Posterior vena cava (tissue), 2 donors: ENCODE measurements around the gene GMCL2. TPM values are rescaled to one million over a fixed set of nuclear protein-coding genes. Genes with fewer than 3 reads are reported as not detected.

ENCODE experiments used
- DNase-seq: peaks from one replicate; pipeline ENCODE4 v3.0.0-alpha.2; 2020; ENCODE audit warnings: low spot score
- intact Hi-C, 2 donors: fragments of 100-400 bp; cut with DNase I; formaldehyde crosslinking; loops; one replicate each; pipeline versions ENCODE4 v1.14.1 to v1.14.2; 2022 to 2023
- total RNA-seq, 2 donors: library from RNA; stranded (reverse); fragmentation: NEBNext Ultra II Directional; extraction: Animal tissue kit (Norgen Biotek cat#: 25700); gene quantifications; one replicate each; pipeline ENCODE4 v1.2.1, GENCODE V29; 2021
- donor health status: DM: yes; HTN: yes; CAD: no.
- donor health status: DM: yes; HTN: yes; CAD: no.

The GMCL2 gene
- total RNA-seq, 2 donors from 2014 or later: not detected

DNA sequence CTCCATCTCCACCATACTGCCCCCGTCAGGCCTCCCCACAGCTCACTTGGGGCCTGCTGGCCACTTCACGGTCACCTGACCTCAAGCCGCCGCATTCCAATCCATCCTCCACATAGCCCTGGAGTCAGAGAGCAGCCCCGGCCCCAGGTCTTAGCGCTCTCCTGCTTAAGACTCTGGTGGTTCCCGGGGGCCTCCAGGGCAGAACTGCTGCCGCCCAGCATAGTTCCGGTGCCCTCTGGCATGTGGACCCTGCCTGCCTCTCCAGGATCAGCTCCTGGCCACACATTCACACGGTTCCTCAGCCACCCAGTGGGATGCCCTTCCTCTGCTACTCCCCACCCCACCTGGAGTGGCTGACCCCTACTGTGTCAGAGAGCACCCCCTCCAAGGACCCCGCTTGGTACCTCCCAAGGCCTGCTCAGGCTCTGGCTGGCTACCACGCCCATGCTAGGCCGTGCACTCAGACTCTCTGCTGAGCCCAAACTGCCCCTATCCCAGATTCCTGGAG is 36.7 kb upstream of the GMCL2 start:
- DNase-seq: no peak
- intact Hi-C loops: no loop called here

DNA sequence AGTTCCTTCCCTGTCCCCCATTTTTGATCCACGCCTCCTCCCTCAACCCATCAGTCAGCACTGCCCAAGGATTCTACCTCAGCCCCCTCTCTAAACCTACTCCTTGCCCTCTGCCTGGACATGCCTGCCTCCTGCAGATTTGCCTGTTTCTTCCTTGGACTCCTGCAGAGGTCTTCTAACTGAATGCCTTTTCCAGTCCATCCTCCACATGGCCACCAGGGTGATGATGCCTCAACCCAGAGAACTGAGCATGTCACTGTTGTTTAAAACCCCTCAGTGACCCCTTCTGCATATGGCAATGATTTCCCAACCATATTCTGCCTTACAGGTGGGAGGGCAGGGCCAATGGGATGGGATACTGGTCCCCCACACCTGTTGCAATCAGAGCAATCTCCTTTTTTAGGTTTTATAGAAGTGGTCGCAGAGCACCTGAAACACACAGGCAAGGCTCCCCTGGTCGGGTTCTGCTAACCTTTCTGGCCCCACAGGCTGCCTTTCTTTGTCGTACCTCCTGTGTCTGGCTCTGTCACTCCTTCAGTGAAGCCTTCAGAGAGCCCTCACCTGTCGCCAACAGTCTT is 36.1 kb upstream of the GMCL2 start:
- intact Hi-C loops: no loop called here

DNA sequence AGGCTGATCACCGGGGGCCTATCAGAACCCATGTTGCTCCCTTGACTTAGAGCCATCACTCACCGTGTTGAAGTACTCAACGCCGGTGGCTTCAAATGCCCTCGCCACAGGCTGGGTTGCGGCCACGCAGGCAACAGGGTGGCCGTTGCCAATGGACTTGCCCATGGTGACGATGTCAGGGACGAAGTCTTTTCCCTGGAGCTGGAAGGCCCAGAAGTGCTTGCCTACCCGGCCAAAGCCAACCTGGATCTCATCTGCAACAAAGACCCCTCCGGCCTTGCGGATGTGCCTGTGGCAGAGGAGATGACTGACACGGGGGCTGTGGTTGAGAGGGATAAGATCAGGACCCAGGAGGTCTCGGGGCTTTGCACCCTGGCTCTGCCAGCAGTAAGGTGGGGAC is 35.1 kb upstream of the GMCL2 start:
- intact Hi-C loops: no loop called here
- no peak for DNase-seq

More for the DNA sequence above, 36.1 kb upstream of the GMCL2 start:
- DNase-seq: no peak

DNA sequence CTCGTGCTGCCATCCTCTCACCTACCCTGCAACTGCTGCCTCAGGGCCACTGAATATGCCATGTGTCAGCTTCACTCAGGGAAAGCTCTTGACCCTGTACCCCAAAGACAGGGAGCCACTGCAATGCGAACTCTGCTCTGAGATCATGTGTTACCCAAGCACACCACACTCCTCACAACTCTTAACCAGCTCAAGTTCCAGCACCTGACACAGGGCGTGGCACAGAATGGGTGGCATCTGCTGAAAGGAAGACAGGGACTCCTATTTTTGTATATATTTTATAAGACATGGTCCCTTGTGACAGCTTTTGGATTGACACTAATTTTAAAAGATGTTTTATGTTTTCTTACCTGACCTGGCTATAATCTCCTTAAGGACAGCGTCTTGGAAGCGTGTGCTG is 34.7 kb upstream of the GMCL2 start:
- intact Hi-C loops: no loop called here
- DNase-seq: no peak

DNA sequence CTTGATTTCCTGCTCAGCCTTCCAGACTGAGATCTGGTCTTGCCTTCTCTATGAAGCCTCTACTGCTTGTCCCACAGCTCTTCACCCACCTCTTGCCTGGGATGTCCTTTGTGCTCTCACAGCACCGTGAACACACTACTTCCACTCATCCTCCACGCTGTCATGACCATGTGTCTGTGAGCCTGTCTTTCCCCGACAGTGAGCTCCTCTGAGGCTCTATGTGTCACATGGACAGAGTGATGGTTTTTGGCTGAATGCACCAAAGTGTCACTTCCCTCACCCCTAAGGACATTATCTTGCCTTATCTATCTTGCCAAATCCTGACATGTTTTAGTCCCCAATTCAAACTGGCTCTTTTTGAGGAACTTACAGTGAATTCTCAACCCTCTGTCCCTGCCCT is 34.1 kb upstream of the GMCL2 start:
- intact Hi-C loops: no loop called here
- no peak for DNase-seq

DNA sequence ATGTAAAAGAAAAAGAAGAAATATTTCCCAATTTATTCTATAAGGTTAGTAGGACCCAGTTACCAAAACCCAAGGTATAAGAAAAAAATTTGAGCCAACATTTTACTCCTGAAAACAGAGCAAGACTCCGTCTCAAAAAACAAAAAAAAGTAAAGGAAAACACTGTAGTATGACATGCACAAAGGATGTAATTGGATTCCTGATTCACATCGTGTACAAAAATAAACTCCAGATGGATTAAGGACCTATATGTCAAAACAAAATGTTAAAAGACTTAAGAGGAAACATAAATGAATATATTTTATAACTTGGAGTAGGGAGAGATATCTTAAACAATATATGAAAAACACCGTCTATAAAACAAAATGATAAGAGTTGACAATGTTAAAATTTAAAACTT is 31.7 kb upstream of the GMCL2 start:
- no peak for DNase-seq
- intact Hi-C loops: no loop called here

DNA sequence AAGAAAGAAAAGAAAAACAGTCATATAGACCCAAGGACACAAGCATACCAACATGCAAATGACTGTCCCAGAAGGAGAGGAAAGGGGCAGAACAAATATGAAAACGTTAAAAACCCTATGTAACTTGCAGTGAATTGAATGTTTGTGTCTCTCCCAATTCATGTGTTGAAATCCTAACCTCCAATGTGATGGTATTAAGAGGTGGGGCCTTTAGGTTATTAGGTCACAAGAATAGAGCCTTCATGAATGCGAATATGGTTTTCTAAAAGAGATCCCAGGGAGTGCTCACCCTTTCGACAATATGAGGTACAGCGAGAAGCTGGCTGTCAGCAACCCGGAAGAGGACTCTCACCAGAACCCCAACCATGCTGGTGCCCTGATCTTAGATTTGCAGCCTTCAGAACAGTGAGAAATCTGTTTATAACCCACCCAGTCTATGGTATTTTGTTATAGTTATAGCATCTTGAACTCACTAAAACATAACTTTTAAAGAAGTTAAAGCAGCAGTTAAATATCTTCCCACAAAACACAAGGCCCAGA is 31.1 kb upstream of the GMCL2 start:
- DNase-seq: no peak
- intact Hi-C loops: no loop called here

DNA sequence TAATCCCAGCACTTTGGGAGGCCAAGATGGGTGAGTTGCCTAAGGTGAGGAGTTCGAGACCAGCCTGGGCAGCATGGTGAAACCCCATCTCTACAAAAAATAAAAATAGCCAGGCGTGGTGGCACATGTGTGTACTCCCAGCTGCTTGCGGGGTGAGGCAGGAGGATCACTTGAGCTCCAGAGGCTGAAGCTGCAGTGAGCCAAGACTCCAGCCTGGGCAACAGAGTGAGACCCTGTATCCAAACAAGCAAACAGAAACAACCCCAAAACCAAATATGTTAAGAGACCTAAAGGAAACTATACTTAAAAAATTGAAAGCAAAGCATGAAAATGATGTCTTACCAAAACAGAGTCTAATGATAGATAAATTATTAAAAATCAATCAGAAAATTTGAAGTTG is 29.6 kb upstream of the GMCL2 start:
- DNase-seq: no peak
- intact Hi-C loops: no loop called here

DNA sequence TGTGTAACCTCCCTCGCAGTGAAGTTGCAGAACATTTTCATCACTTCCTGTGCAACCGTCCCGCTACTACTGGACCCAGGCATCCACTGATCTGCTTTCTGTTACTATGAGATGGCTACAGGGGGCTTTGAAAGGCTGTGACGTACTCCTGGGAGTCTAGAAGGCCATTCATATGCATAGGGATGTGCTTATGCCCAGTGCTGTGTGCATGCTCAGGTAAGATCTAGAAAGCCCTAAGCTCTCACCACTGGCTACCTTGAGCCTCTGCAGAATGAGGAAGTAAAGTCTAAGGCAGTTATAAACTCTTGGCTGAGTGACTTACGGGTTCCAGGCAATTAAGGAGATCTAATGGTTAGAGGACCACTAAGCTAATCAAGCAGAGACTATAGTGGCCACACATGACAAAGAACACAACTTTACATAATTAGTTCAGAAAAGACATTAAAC is 28.9 kb upstream of the GMCL2 start:
- DNase-seq: no peak

DNA sequence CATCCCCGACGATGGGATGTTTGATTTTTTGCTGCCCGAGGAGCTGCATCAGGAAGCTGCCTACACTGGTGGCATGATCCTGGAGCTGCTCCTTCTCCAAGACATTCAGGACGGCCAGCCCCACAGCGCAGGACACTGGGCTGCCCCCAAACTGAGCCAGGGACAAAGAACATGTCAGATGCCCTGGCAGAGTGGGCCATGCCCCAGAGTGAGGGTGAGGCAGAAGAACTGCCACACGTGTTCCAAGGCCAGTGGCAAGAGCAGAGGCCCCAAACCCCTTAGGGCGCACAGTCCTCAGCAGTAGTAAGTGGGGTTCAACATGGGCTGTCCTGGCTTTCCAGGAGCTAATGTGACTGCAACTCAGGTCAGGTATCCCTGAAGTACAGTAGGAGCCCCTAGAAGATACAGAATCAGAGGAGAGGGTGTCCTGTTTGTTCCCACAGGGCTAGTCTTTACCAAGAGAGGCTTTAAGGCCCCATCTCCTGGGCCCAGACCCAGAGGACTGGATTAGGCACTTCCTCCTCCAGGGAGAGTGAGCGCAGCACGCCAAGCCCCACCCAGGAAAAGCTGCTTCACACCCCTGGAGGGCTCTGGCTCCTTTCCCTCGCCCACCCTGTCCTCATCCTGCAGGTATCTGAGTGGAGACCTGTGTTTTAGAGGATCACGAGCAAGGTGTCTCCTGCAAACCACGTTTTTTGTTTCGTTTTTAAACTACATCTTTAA is 28.3 kb upstream of the GMCL2 start:
- intact Hi-C loops: no loop called here
- no peak for DNase-seq

More for the DNA sequence above, 28.9 kb upstream of the GMCL2 start:
- intact Hi-C loops: no loop called here

DNA sequence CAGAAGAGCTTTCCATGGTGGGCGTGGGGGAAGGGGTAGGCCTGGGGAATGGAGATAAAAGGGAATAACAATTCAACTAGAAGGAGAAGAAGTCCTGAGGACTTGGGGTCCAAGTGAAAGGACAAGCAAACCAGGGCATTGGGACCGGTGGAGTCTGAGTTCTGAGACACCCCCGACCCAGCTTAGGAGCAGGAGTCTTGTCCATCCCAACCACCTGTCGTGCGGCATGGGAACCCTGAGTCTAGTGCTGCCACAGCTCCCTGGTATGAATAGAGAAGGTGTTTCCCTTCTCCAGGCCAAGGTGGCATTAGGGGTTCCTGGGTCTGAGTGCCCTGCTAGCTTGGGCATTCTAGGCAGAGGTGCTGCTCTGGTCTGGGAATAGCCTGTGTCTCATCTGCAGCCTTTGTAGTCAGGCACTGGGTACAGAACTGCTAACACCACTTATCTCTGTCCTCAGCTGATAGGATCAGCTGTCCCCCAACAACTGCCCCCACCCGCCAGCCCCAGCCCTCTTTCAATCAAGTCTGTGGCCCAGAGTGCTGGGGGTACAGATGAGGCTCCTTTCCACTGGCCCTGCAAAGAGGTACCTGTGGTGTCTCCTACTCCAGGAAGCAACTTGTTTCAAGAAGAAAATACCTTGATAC is 27.1 kb upstream of the GMCL2 start:
- intact Hi-C loops: no loop called here
- no peak for DNase-seq

DNA sequence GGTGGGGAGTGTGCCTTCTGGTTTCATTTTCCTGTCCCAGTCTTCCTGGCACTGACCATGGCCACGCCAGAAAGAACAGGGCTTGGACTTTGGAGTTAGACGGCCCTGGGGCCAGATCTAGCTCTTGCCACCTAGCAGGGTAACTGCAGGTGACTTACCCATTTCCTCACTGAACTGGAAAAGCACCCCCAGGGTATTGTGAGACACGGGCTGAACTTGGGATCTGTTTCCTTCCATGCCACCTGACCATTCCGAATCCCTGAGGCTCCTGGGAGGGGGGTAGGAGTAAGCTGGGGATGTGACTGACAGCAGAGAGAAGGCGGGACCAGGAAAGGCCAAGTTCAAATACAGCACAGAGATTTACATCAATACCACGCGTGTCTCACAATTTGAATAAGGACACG is 26.6 kb upstream of the GMCL2 start:
- intact Hi-C loops: no loop called here
- DNase-seq: no peak

DNA sequence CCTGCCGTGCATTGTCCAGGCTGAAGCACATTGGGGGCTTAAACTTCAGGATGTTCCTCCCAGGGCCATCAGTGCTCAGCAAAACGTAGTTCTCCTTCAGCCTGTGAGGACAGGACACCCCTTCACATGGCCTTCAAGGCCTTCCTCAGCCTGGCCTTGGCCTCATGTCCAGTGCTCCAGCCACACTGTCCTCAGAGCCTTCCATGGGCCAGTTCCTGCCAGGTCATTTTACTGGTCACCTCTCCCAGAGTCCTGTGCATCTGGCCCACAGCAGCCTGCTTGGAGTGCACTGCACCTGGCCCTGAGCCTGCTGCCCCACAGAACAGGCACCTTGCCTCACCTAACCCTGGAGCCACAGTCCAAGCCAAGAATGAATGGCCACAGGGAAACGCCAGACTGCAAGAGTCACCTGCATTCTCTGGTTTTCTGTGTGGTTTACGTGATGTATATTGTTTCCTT is 25.9 kb upstream of the GMCL2 start:
- no peak for DNase-seq
- intact Hi-C loops: no loop called here

DNA sequence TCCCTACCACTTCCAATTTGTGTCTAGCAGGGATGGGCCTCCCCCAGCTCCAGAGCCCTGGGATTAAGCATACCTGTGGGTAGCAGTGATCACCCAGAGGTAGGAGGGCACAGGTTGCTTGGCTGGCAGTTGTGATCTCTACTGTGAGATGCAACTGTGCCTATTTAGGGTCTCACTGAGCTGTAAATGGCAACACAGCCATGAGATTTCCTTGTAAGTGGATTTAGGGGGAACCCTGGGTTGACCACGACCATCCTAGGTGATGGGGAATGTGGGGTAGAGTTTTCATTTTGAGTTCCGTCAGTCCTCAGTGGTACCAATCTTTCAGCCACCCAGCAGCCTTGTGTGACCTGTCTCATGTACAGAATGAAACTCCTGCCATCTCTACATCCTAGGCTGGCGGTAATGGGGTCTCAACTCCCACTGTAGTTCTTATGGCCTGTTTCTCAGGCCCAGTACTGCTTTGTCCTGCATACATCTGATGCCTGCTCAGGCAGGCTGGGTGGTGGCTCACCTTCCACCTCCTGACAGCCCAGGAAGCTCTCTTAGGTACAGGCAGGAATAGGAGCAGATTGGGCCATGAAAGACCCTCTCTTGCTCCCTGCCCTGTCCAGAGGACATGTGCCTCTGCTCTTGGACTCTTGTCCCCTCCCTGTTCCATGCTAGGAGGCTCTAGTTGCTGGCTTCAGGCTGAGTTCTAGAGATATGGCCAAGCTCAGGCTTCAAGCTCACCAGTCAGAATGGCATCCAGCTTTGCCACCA is 25.3 kb upstream of the GMCL2 start:
- intact Hi-C loops: no loop called here

DNA sequence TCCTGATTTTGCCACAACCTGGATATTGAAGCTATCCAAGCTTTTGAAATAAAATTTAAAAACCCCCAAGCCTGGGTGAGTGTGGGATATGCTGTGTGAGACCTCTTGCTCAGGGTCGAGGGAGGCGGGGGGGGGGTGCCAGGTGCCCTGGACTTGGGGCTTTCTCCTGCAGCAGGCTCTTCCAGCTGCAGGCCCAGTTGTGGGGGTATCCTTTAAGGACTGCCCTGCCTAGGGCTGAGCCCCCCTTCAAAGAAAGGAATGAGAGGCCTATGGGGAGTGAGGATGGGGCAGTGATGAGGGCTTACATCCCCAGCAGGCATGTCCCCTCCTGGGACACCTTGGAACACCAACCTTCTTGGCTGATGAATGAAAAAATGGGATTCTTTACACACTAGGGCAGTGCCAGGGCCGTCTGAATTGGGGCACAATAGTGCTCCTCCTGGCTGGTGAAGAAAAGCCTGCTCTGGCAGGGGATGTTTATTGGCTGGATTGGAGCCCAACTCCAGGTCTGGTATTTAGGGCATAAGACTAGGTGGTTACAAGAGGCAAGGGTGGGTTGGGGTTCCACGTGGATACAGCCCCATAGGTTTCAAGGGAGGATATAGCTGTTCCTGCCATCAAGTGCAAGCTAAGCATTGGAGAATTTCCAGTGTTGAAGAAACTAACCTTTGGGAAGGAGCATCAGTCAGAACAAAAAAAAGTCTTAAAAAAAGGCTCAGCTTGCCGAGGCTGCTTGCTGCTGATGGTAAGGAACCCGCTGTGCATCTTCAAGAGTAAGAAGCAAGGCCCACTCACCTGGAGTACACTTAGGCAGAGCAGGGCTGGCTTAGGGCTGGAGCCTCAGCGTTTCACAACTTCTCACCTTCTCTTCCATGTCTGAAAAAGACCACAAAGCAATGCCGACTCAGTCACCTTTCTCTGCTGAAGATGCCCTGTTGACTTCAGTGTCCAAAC is 24.2 kb upstream of the GMCL2 start:
- intact Hi-C loops: no loop called here
- DNase-seq: no peak

More for the DNA sequence above, 25.3 kb upstream of the GMCL2 start:
- DNase-seq: no peak

DNA sequence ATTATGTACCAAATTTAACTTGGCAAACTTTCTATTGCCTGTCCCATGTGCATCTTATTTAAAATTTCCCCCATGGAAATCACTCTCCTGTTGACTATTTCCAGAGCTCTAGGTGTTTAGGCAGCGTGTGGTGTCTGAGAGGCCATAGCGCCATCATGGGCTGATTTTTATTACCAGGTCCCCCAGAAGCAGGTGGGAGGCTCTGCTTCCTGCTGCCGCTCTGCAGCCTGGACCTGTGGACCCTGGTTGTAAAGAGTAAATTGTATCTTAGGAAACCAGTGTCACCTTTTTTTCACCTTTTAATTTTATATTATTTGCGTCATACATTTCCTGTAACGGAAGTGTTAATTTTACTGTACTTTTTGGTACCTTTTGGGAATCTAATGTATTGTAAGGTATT is 23.5 kb upstream of the GMCL2 start:
- no peak for DNase-seq
- intact Hi-C loops: no loop called here

DNA sequence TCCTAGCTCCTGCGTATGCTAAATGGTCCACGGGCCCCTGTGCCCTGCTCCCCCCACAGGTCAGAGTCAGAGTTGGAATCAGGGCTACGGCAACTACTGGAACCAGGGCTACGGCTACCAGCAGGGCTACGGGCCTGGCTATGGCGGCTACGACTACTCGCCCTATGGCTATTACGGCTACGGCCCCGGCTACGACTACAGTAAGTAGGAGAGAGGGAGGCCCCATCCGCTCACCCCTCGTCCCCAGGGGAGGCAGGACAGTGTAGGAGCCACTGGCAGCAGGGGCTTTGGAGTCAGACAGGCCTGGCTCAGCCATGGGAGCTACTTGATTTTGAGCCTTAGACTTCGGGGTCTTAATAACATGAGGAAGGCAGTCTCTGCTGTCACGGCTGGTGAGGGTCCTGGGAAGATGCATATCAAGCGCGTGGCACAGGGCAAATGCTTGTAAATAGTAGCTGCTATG is 22.9 kb upstream of the GMCL2 start:
- no peak for DNase-seq
- intact Hi-C loops: no loop called here

DNA sequence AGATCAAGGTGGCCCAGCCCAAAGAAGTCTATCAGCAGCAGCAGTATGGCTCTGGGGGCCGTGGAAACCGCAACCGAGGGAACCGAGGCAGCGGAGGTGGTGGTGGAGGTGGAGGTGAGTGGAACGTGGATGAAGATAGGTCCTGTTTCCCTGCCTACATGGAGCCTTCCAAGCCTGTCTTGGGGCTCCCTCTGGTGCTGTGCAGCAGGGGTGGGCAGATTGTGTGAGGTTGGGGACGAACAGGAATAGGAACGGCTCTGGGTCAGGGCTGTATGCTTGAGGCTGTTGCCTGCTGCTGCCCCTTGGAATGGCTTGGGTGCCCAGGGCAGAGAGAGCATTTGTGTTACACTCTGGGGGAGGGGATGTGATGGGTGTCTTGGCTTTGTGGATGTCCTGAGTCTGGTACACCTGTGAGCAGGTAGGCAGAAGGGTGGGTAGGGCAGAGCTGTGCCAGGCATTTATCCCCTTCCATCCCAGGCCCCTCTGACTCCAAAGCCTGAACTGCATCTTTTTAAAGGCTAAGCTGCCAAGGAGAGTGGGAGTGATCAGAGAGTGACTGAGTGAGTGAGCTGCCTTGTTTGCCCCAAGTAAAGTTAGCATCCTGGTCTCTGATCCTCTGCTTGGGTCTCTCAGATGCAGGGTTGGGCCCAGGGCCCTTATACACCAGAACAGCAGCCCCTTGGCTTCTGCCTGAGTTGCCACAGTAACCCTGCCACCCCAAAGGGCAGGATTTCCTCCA is 22.3 kb upstream of the GMCL2 start:
- no peak for DNase-seq
- intact Hi-C loops: no loop called here
